Glutamatergic neuron (in vitro differentiated cells): Measurements from ENCODE around the gene LRRC4B. TPM values are rescaled to one million over a fixed set of nuclear protein-coding genes. Genes with fewer than 3 reads are reported as not detected.
A peak's percentile ranks its signal among the peaks of the same experiment; 100 is the strongest.

Experiments used
- DNase-seq: peaks from one replicate; pipeline ENCODE4 v3.0.0; 2022
- H3K27ac Mint-ChIP-seq: one replicate; pipeline ENCODE4 v1.8.0; 2020; ENCODE audit warnings: mild to moderate bottlenecking, mixed read lengths, inconsistent platforms; ENCODE audit not compliant: unreplicated experiment
- H3K27me3 Mint-ChIP-seq: one replicate; pipeline ENCODE4 v1.8.0; 2020; ENCODE audit warnings: mild to moderate bottlenecking, moderate library complexity, mixed read lengths, inconsistent platforms; ENCODE audit not compliant: unreplicated experiment
- H3K36me3 Mint-ChIP-seq: one replicate; pipeline ENCODE4 v1.8.0; 2020; ENCODE audit warnings: mild to moderate bottlenecking, mixed read lengths, inconsistent platforms; ENCODE audit not compliant: unreplicated experiment
- H3K4me1 Mint-ChIP-seq: one replicate; pipeline ENCODE4 v1.8.0; 2020; ENCODE audit warnings: mild to moderate bottlenecking, low read depth, mixed read lengths, inconsistent platforms; ENCODE audit not compliant: unreplicated experiment
- H3K4me3 Mint-ChIP-seq: one replicate; pipeline ENCODE4 v1.8.0; 2020; ENCODE audit warnings: mild to moderate bottlenecking, mixed read lengths, inconsistent platforms; ENCODE audit not compliant: unreplicated experiment
- H3K9me3 Mint-ChIP-seq: one replicate; pipeline ENCODE4 v1.8.0; 2020; ENCODE audit warnings: mild to moderate bottlenecking, moderate library complexity, mixed read lengths, inconsistent platforms; ENCODE audit not compliant: unreplicated experiment
- total RNA-seq: library from RNA; stranded (reverse); fragmentation: NEBNext Ultra II Directional; extraction: Animal tissue kit (Norgen Biotek cat#: 25700); gene quantifications from one replicate; pipeline ENCODE4 v1.2.1, GENCODE V29; 2021; ENCODE audit not compliant: unreplicated experiment
- TF ChIP-seq, protein P1 (sequence below): fragments of 200-600 bp; sonication (generic); IDR thresholded peaks from one replicate; pipeline ENCODE4 v1.5.0; 2021; ENCODE audit not compliant: partially characterized antibody, unreplicated experiment

LRRC4B gene
- total RNA-seq, 1 donor from 2014 or later: 28.5 TPM

DNA sequence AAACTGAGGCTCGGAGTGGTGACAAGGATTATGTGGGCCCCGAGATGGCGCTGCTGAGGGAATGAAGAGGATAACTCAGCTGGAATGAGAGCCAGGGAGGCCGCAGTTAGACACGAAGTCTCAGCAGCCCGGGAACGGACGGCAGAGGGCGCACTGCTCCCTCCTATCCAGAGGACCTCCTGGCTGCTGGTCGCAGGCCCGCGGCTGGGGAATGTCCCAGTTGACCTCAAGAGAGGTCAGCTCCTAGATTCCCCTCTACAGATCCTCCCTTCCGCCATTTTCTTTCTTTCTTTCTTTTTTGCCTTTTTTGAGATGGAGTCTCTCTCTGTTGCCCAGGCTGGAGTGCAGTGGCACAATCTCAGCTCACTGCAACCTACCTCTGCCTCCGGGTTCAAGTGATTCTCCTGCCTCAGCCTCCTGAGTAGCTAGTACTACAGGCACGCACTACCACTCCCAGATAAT, 30.4 kb downstream of the LRRC4B start:
- Mint-ChIP-seq H3K27ac (no peak overlapping the region), H3K27me3 (peaks cover 3% of the 10 kb centered on the region), H3K4me1 (peaks cover 10% of the 10 kb centered on the region), H3K4me3 (no peak overlapping the region), H3K9me3 (peaks cover 12% of the 10 kb centered on the region), H3K36me3 (peaks cover 11% of the 10 kb centered on the region)
- DNase-seq: peak; percentile 97
- TF ChIP-seq, protein P1, sequence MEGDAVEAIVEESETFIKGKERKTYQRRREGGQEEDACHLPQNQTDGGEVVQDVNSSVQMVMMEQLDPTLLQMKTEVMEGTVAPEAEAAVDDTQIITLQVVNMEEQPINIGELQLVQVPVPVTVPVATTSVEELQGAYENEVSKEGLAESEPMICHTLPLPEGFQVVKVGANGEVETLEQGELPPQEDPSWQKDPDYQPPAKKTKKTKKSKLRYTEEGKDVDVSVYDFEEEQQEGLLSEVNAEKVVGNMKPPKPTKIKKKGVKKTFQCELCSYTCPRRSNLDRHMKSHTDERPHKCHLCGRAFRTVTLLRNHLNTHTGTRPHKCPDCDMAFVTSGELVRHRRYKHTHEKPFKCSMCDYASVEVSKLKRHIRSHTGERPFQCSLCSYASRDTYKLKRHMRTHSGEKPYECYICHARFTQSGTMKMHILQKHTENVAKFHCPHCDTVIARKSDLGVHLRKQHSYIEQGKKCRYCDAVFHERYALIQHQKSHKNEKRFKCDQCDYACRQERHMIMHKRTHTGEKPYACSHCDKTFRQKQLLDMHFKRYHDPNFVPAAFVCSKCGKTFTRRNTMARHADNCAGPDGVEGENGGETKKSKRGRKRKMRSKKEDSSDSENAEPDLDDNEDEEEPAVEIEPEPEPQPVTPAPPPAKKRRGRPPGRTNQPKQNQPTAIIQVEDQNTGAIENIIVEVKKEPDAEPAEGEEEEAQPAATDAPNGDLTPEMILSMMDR: peak; percentile 85

DNA sequence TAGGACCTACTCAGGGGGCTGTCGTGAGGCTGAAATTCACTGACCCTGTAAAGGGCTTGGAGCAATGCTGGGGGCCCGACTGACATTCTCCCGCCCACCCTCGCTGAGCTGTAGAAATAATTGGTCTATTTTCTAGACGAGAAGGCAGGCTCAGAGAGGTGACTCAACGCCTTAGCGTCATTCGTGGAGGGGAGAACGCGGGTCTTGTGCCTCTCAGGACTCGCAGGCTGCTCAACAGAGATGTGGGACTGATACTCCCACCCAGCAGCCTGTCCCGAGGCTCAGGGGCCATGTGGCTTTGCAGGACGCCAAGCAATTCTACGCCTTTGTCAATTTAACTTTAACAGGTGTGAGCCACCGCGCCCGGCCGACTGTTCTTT, 30.9 kb downstream of the LRRC4B start:
- H3K4me1 Mint-ChIP-seq: peaks cover 8% of the 10 kb centered on the region
- peaks cover 15% of the 10 kb centered on the region for H3K9me3 Mint-ChIP-seq
- TF ChIP-seq, protein P1: no peak
- H3K27ac Mint-ChIP-seq: no peak overlapping the region
- DNase-seq: no peak
- no peak overlapping the region for H3K4me3 Mint-ChIP-seq
- H3K27me3 Mint-ChIP-seq: peaks cover 3% of the 10 kb centered on the region
- H3K36me3 Mint-ChIP-seq: peaks cover 16% of the 10 kb centered on the region

DNA sequence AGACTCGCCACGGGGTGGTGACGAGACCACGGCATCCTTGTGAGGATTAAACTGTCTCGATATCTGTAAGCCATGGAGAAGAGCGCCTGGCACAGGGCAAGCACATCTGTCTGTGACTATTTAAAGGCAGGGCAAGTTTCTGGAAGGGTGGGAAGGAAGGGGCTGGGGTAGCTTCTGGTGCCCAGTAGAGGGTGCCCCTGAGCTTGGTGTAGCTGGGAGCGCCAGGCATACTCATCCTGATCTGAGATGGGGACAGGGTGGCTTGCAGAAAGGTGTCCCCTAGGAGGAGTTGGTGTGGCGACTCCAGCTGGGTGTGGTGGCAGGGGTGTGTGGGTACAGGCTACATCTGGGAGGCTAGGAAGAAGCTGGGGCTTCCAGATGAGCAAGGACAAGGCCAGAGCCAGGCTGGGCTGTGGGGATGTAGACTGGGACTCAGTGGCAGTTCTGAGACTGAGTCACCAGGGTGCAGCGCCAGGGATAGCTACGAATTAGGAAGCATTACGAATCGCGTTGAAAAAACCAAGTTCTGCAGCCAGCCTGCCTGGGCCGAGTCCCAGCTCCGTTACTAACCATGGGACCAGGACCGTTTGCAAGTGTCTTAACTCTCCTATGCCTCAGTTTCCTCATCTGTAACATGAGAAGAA, 31.5 kb downstream of the LRRC4B start:
- Mint-ChIP-seq H3K27ac (no peak overlapping the region), H3K4me3 (no peak overlapping the region), H3K27me3 (peaks cover 3% of the 10 kb centered on the region), H3K36me3 (peaks cover 17% of the 10 kb centered on the region), H3K4me1 (peaks cover 4% of the 10 kb centered on the region), H3K9me3 (peaks cover 17% of the 10 kb centered on the region)
- TF ChIP-seq, protein P1: no peak
- DNase-seq: no peak

DNA sequence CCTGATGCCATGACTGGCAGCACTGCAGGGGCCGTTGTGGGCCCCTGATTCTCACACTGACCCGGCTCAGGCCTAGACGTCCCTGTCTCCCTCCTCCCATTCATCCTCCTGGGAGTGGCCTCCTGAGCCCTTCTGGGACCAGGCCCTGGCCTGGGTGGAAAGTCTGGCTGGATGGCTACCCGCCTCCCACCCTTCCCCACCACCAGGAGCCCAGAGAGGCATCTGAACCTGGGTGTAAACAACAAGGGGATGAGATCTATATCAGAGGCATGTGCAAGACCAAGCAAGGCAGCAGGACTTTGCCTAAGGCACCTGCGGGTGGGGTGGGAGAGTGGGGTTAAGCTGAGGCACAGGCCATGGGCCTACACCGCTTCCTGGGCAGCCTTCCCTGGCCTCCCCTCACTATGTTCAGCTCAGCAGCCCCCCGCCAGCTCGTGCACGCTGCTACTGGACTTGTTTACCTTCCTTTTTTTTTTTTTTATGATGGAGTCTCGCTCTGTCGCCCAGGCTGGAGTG, 32.5 kb downstream of the LRRC4B start:
- DNase-seq: no peak
- H3K9me3 Mint-ChIP-seq: peaks cover 17% of the 10 kb centered on the region
- no peak overlapping the region for H3K27ac Mint-ChIP-seq
- TF ChIP-seq, protein P1: no peak
- no peaks in the 10 kb centered on the region for H3K4me1 Mint-ChIP-seq
- H3K36me3 Mint-ChIP-seq: peaks cover 17% of the 10 kb centered on the region
- H3K27me3 Mint-ChIP-seq: peaks cover 3% of the 10 kb centered on the region
- no peak overlapping the region for H3K4me3 Mint-ChIP-seq

DNA sequence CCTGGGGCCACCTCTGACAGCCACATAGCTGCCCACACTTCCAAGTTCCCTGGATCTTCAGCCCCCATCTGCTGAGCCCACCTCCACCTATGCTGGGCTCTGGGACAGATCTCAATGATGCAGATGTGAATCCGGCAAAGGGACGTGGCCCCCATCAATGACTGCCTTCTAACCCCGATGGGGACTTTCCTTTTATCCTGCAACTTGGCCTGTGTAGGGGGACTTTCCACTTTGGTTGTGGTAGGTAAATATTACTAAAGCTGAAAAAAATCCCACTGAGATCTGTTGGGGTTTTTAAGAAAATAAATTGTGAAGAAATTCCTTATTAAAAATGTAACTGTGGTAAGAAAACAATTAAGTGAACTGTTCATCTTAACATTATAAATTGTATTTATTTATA, 33.8 kb downstream of the LRRC4B start:
- no peak for DNase-seq
- Mint-ChIP-seq H3K4me3 (no peak overlapping the region), H3K36me3 (peaks cover 17% of the 10 kb centered on the region), H3K4me1 (no peaks in the 10 kb centered on the region), H3K27me3 (peaks cover 5% of the 10 kb centered on the region), H3K9me3 (peaks cover 17% of the 10 kb centered on the region), H3K27ac (no peak overlapping the region)
- TF ChIP-seq, protein P1: no peak
